Endothelial cell (in vitro differentiated cells): ENCODE data around the gene PRR19. TPM values are rescaled to one million over a fixed set of nuclear protein-coding genes. Genes with fewer than 3 reads are reported as not detected.

Experiments
- DNase-seq: peaks from one replicate; pipeline ENCODE4 v3.0.0; 2021; ENCODE audit warnings: low spot score
- H3K27ac Mint-ChIP-seq: one replicate; pipeline ENCODE4 v1.8.0; 2021; ENCODE audit warnings: mixed read lengths, inconsistent platforms; ENCODE audit not compliant: unreplicated experiment
- H3K27me3 Mint-ChIP-seq: one replicate; pipeline ENCODE4 v1.8.0; 2021; ENCODE audit warnings: mild to moderate bottlenecking, moderate library complexity, mixed read lengths, inconsistent platforms; ENCODE audit not compliant: unreplicated experiment
- H3K36me3 Mint-ChIP-seq: one replicate; pipeline ENCODE4 v1.8.0; 2021; ENCODE audit warnings: mild to moderate bottlenecking, low read depth, mixed read lengths, inconsistent platforms; ENCODE audit not compliant: unreplicated experiment
- H3K4me1 Mint-ChIP-seq: one replicate; pipeline ENCODE4 v1.8.0; 2021; ENCODE audit warnings: mild to moderate bottlenecking, mixed read lengths, inconsistent platforms; ENCODE audit not compliant: unreplicated experiment
- H3K4me3 Mint-ChIP-seq: one replicate; pipeline ENCODE4 v1.8.0; 2021; ENCODE audit warnings: mild to moderate bottlenecking, mixed read lengths, inconsistent platforms; ENCODE audit not compliant: unreplicated experiment
- H3K9me3 Mint-ChIP-seq: one replicate; pipeline ENCODE4 v1.8.0; 2021; ENCODE audit warnings: mixed read lengths, inconsistent platforms; ENCODE audit not compliant: unreplicated experiment
- total RNA-seq: library from RNA; stranded (reverse); fragmentation: NEBNext Ultra II Directional; extraction: Animal tissue kit (Norgen Biotek cat#: 25700); gene quantifications from one replicate; pipeline ENCODE4 v1.2.1, GENCODE V29; 2021; ENCODE audit not compliant: unreplicated experiment
- TF ChIP-seq, protein P1 (sequence below): fragments of 200-600 bp; sonication (generic); IDR thresholded peaks from one replicate; pipeline ENCODE4 v1.5.0; 2021; ENCODE audit warnings: antibody characterized with exemption; ENCODE audit not compliant: unreplicated experiment

PRR19 gene
- total RNA-seq, 1 donor from 2014 or later = 1.1 TPM

DNA sequence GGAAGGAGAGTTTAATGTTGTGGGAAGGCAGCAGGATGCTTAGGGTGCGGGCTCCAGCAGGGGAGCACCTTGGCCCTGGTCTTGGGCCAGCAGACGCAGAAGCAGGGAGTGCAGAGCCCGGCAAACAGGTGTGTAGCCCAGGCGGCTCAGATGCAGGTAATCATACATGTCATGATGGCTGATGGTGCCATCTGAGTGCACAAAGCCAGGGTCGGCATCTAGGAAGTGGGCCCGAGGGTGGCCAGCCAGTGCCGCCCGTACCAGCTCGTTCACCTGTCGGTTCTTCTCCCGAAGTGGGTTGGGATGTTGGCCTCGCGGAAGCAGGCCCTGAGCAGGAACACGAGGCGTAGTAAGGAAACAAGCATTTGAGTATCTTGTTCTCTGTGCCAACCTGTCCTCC, 4.9 kb upstream of the PRR19 start:
- Mint-ChIP-seq H3K4me3 (no peak overlapping the region), H3K36me3 (peaks cover 11% of the 10 kb centered on the region), H3K4me1 (peaks cover 7% of the 10 kb centered on the region), H3K27ac (no peak overlapping the region), H3K27me3 (peaks cover 3% of the 10 kb centered on the region), H3K9me3 (no peaks in the 10 kb centered on the region)
- TF ChIP-seq, protein P1, sequence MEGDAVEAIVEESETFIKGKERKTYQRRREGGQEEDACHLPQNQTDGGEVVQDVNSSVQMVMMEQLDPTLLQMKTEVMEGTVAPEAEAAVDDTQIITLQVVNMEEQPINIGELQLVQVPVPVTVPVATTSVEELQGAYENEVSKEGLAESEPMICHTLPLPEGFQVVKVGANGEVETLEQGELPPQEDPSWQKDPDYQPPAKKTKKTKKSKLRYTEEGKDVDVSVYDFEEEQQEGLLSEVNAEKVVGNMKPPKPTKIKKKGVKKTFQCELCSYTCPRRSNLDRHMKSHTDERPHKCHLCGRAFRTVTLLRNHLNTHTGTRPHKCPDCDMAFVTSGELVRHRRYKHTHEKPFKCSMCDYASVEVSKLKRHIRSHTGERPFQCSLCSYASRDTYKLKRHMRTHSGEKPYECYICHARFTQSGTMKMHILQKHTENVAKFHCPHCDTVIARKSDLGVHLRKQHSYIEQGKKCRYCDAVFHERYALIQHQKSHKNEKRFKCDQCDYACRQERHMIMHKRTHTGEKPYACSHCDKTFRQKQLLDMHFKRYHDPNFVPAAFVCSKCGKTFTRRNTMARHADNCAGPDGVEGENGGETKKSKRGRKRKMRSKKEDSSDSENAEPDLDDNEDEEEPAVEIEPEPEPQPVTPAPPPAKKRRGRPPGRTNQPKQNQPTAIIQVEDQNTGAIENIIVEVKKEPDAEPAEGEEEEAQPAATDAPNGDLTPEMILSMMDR = no peak
- no peak for DNase-seq

DNA sequence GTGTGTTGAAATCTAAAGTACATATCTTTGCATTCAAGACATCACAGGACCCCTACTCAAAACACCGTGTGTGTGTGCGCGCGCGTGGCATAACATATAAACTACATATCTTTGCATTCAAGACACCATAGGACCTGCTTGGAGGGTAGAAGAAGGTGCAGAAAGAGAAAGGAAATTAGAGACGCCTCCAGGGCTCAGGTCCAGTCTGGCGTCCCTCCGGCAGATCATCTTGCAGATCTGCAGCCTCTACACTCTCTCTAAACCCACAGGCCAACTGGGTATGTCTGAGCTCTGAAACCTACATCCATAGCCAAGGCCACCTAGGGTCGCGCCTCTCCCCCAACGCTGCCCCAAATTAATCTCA, 1.2 kb downstream of the PRR19 start:
- Mint-ChIP-seq H3K27me3 (peaks cover 14% of the 10 kb centered on the region), H3K4me1 (peaks cover 19% of the 10 kb centered on the region), H3K36me3 (peaks cover 7% of the 10 kb centered on the region), H3K27ac (no peak overlapping the region), H3K4me3 (peak overlapping the region; percentile 89), H3K9me3 (no peaks in the 10 kb centered on the region)
- TF ChIP-seq, protein P1 = no peak
- no peak for DNase-seq

- peaks cover 7% of the 10 kb centered on the region for H3K36me3 Mint-ChIP-seq
These were observed 1.9 kb downstream of the PRR19 start for GRCh38 chr19:42303876-42304275.

GRCh38 chr19:42306646-42307045, 4.7 kb downstream of the PRR19 start:
- no peak overlapping the region for H3K27ac Mint-ChIP-seq
- H3K36me3 Mint-ChIP-seq = peaks cover 4% of the 10 kb centered on the region
- TF ChIP-seq, protein P1 = no peak
- no peaks in the 10 kb centered on the region for H3K9me3 Mint-ChIP-seq
- no peak for DNase-seq
- H3K27me3 Mint-ChIP-seq = peaks cover 18% of the 10 kb centered on the region
- H3K4me3 Mint-ChIP-seq = no peak overlapping the region
- peaks cover 12% of the 10 kb centered on the region for H3K4me1 Mint-ChIP-seq

More at GRCh38 chr19:42303876-42304275, 1.9 kb downstream of the PRR19 start:
- Mint-ChIP-seq H3K4me3 (peak overlapping the region; percentile 24), H3K27ac (no peak overlapping the region), H3K9me3 (no peaks in the 10 kb centered on the region), H3K4me1 (peaks cover 19% of the 10 kb centered on the region), H3K27me3 (peaks cover 15% of the 10 kb centered on the region)
- TF ChIP-seq, protein P1 = no peak
- DNase-seq = no peak

DNA sequence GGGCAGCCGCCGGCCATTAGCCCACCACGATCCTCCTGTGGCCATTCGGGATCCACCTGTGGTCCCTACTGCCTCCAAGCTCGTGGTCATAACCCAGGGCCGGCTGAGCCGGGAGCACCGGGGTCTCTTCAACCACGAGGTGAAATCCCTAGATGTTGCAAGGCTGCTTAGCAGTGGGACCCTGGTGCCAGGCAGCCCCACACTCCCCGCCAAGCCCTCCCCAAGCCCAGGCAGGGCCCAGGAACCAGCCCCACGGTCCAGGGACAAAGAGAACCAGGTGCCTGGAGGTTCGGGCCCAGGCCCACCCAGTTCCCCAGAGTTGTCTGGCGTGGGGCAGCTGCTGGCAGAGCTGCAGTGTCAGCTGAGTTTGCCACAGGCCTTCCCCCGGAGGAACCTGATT, 7.8 kb downstream of the PRR19 start:
- Mint-ChIP-seq H3K9me3 (no peaks in the 10 kb centered on the region), H3K36me3 (peaks cover 4% of the 10 kb centered on the region), H3K4me1 (peaks cover 7% of the 10 kb centered on the region), H3K4me3 (no peak overlapping the region), H3K27me3 (peaks cover 18% of the 10 kb centered on the region), H3K27ac (no peak overlapping the region)
- DNase-seq = no peak
- TF ChIP-seq, protein P1 = no peak
